Activated CD4-positive, alpha-beta T cell treated with anti-CD3 and anti-CD28 coated beads, Interleukin-2, amount 10 ng/mL, durations not matched to agents 24 days and 14 days (primary cell): ENCODE measurements around the gene TRMT2B. TPM values are rescaled to one million over a fixed set of nuclear protein-coding genes. Genes with fewer than 3 reads are reported as not detected.
"Not testable (repeated sequence)": the region's sequence is repeated elsewhere in the genome, so short reads cannot be mapped to it uniquely, and the experiment has no call there.

Experiments
- DNase-seq: peaks from one replicate; pipeline ENCODE4 v3.0.0; 2022
- H3K27ac Mint-ChIP-seq: one replicate; pipeline ENCODE4 v1.8.0; 2022; ENCODE audit warnings: mild to moderate bottlenecking, mixed read lengths
- H3K27me3 Mint-ChIP-seq: one replicate; pipeline ENCODE4 v1.8.0; 2022; ENCODE audit warnings: mixed read lengths
- H3K36me3 Mint-ChIP-seq: one replicate; pipeline ENCODE4 v1.8.0; 2022; ENCODE audit warnings: low read depth, mild to moderate bottlenecking, mixed read lengths
- H3K4me1 Mint-ChIP-seq: one replicate; pipeline ENCODE4 v1.8.0; 2021; ENCODE audit warnings: mixed read lengths
- H3K4me3 Mint-ChIP-seq: one replicate; pipeline ENCODE4 v1.8.0; 2022; ENCODE audit warnings: mild to moderate bottlenecking, moderate library complexity, mixed read lengths
- H3K9me3 Mint-ChIP-seq: one replicate; pipeline ENCODE4 v1.8.0; 2021; ENCODE audit warnings: mixed read lengths
- intact Hi-C: fragments of 100-400 bp; cut with micrococcal nuclease; formaldehyde crosslinking; loops from one replicate; pipeline ENCODE4 v1.15.1; 2023
- total RNA-seq: library from RNA; stranded (reverse); gene quantifications from 2 replicates; pipeline ENCODE4 v1.2.3, GENCODE V29; 2022

The TRMT2B gene
- total RNA-seq, 1 donor from 2014 or later: 19.7 TPM

- no peak for DNase-seq
- Mint-ChIP-seq H3K27ac (peak overlapping the region; percentile 97), H3K9me3 (no peaks in the 10 kb centered on the region), H3K27me3 (no peaks in the 10 kb centered on the region), H3K4me1 (peaks cover 12% of the 10 kb centered on the region), H3K4me3 (peak overlapping the region; percentile 92), H3K36me3 (peaks cover 12% of the 10 kb centered on the region)
- intact Hi-C loops: loop anchor here (5.0 to 10.0 kb wide), 2 partner anchors 219 to 294 kb away; partner anchors contain the start of gene TIMM8A
Measured at GRCh38 chrX:101051153-101051548, 760 bp downstream of the TRMT2B start.

- no peaks in the 10 kb centered on the region for H3K27me3 Mint-ChIP-seq
- no peak overlapping the region for H3K4me3 Mint-ChIP-seq
- DNase-seq: no peak
- intact Hi-C loops: no loop called here
- no peaks in the 10 kb centered on the region for H3K9me3 Mint-ChIP-seq
- no peaks in the 10 kb centered on the region for H3K4me1 Mint-ChIP-seq
- peaks cover 36% of the 10 kb centered on the region for H3K36me3 Mint-ChIP-seq
- H3K27ac Mint-ChIP-seq: no peak overlapping the region
Measured at GRCh38 chrX:101040197-101040596, 11.7 kb downstream of the TRMT2B start.

- no peak overlapping the region for H3K27ac Mint-ChIP-seq
- no peak overlapping the region for H3K4me3 Mint-ChIP-seq
- no peaks in the 10 kb centered on the region for H3K27me3 Mint-ChIP-seq
- DNase-seq: no peak
- no peaks in the 10 kb centered on the region for H3K9me3 Mint-ChIP-seq
- no peaks in the 10 kb centered on the region for H3K4me1 Mint-ChIP-seq
- peaks cover 29% of the 10 kb centered on the region for H3K36me3 Mint-ChIP-seq
- intact Hi-C loops: no loop called here
Measured at GRCh38 chrX:101037231-101037630, 14.7 kb downstream of the TRMT2B start.

GRCh38 chrX:101029665-101030064 is 22.2 kb downstream of the TRMT2B start:
- no peak overlapping the region for H3K27ac Mint-ChIP-seq
- H3K36me3 Mint-ChIP-seq: peaks cover 34% of the 10 kb centered on the region
- intact Hi-C loops: no loop called here
- no peaks in the 10 kb centered on the region for H3K9me3 Mint-ChIP-seq
- DNase-seq: no peak
- no peak overlapping the region for H3K4me3 Mint-ChIP-seq
- no peaks in the 10 kb centered on the region for H3K27me3 Mint-ChIP-seq
- H3K4me1 Mint-ChIP-seq: peaks cover 9% of the 10 kb centered on the region

DNA sequence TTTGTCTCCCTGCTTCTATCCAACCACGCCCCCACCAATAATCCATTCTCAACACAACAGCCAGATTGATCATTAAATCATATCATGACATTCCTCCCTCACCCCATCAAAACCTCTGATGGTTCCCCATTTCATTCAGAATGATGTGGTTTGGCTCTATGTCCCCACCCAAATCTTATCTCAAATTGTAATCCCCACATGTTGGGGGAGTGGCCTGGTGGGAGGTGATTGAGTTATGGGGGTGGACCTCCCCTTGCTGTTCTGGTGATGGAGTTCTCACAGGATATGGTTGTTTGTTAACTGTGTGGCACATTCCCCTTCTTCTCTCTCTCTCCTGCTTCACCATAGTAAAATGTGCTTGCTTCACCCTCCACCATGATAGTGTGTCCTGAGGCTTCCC is 23.3 kb downstream of the TRMT2B start:
- no peak for DNase-seq
- Mint-ChIP-seq H3K9me3 (no peaks in the 10 kb centered on the region), H3K4me3 (no peak overlapping the region), H3K27me3 (no peaks in the 10 kb centered on the region), H3K27ac (no peak overlapping the region), H3K36me3 (peaks cover 34% of the 10 kb centered on the region), H3K4me1 (peaks cover 9% of the 10 kb centered on the region)
- intact Hi-C loops: no loop called here

GRCh38 chrX:101025126-101025525 is 26.8 kb downstream of the TRMT2B start:
- Mint-ChIP-seq H3K9me3 (no peaks in the 10 kb centered on the region), H3K27me3 (no peaks in the 10 kb centered on the region), H3K4me3 (no peak overlapping the region), H3K4me1 (peaks cover 9% of the 10 kb centered on the region), H3K27ac (no peak overlapping the region), H3K36me3 (peaks cover 46% of the 10 kb centered on the region)
- DNase-seq: no peak
- intact Hi-C loops: no loop called here

GRCh38 chrX:101022020-101022419 is 29.9 kb downstream of the TRMT2B start:
- Mint-ChIP-seq H3K9me3 (no peaks in the 10 kb centered on the region), H3K4me1 (peaks cover 3% of the 10 kb centered on the region), H3K27me3 (no peaks in the 10 kb centered on the region), H3K36me3 (peaks cover 38% of the 10 kb centered on the region), H3K27ac (no peak overlapping the region), H3K4me3 (no peak overlapping the region)
- intact Hi-C loops: no loop called here
- no peak for DNase-seq

DNA sequence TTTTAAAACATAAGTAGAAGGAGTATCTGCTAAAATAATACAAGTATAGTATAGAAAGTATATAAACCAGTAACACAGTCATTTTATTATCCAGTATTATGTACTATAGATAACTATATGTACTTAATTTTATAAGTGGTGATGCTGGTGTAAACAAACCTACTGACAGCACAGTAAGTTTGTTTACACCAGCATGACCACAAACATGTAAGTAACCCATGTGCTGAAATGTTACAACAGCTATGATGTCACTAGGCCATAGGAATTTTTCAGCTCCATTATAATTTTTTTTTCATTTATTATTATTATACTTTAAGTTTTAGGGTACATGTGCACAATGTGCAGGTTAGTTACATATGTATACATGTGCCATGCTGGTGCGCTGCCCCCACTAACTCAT is 39.9 kb downstream of the TRMT2B start:
- H3K27me3 Mint-ChIP-seq, H3K27ac Mint-ChIP-seq, DNase-seq, H3K4me1 Mint-ChIP-seq, intact Hi-C loops, H3K9me3 Mint-ChIP-seq, H3K4me3 Mint-ChIP-seq: not testable (repeated sequence)
- H3K36me3 Mint-ChIP-seq: peaks cover 30% of the 10 kb centered on the region

GRCh38 chrX:101009090-101009489 is 42.8 kb downstream of the TRMT2B start:
- Mint-ChIP-seq H3K27me3 (no peaks in the 10 kb centered on the region), H3K4me1 (no peaks in the 10 kb centered on the region), H3K9me3 (no peaks in the 10 kb centered on the region), H3K27ac (no peak overlapping the region), H3K36me3 (peaks cover 30% of the 10 kb centered on the region), H3K4me3 (no peak overlapping the region)
- intact Hi-C loops: no loop called here
- no peak for DNase-seq

GRCh38 chrX:100999451-100999850 is 52.5 kb downstream of the TRMT2B start:
- H3K27ac Mint-ChIP-seq: no peak overlapping the region
- DNase-seq: no peak
- peaks cover 13% of the 10 kb centered on the region for H3K4me1 Mint-ChIP-seq
- intact Hi-C loops: loop anchor here (5.0 to 10.0 kb wide), 2 partner anchors 98 to 175 kb away; partner anchors contain the start of genes CENPI and CSTF2
- H3K27me3 Mint-ChIP-seq: no peaks in the 10 kb centered on the region
- peaks cover 7% of the 10 kb centered on the region for H3K36me3 Mint-ChIP-seq
- H3K4me3 Mint-ChIP-seq: no peak overlapping the region
- H3K9me3 Mint-ChIP-seq: no peaks in the 10 kb centered on the region

DNA sequence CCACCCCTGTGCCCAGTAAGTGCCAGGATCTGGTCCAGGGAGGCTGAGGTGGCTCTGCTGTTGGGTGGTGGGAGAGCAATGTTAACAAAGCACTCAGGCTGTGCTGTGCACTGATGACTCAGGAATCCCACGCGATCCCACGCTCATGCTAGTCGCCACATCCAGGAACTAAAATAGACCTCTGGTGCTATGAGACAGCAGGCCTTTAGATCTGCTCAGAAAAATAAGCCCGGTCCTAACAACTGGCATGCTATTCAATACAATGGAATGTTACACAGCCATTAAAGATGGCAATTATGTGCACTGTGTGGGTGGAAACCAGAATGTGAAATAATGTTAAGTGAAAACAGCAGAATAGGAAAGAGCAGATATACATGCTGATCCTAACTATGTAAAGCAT is 56.4 kb downstream of the TRMT2B start:
- Mint-ChIP-seq H3K36me3 (peaks cover 11% of the 10 kb centered on the region), H3K9me3 (no peaks in the 10 kb centered on the region), H3K27me3 (no peaks in the 10 kb centered on the region), H3K4me1 (peaks cover 17% of the 10 kb centered on the region), H3K27ac (peak overlapping the region; percentile 86), H3K4me3 (peak overlapping the region; percentile 55)
- intact Hi-C loops: loop anchor here (2.0 to 10.0 kb wide), 4 partner anchors 57 to 171 kb away; partner anchors contain the start of genes CENPI, CSTF2 and TRMT2B
- peak; percentile 55 for DNase-seq

GRCh38 chrX:100994352-100995281 is 57.3 kb downstream of the TRMT2B start:
- peak; percentile 57 for DNase-seq
- H3K27me3 Mint-ChIP-seq: no peaks in the 10 kb centered on the region
- peaks cover 12% of the 10 kb centered on the region for H3K36me3 Mint-ChIP-seq
- peak overlapping the region; percentile 86 for H3K27ac Mint-ChIP-seq
- peaks cover 17% of the 10 kb centered on the region for H3K4me1 Mint-ChIP-seq
- H3K4me3 Mint-ChIP-seq: peak overlapping the region; percentile 55
- intact Hi-C loops: loop anchor here (2.0 to 10.0 kb wide), 4 partner anchors 58 to 170 kb away; partner anchors contain the start of genes CENPI, CSTF2 and TRMT2B
- peaks cover 1% of the 10 kb centered on the region for H3K9me3 Mint-ChIP-seq

- H3K27ac Mint-ChIP-seq: no peak overlapping the region
- H3K4me1 Mint-ChIP-seq: peaks cover 10% of the 10 kb centered on the region
- peaks cover 11% of the 10 kb centered on the region for H3K36me3 Mint-ChIP-seq
Measured at GRCh38 chrX:100990139-100990538, 61.8 kb downstream of the TRMT2B start.

GRCh38 chrX:100984818-100985217 is 67.1 kb downstream of the TRMT2B start:
- intact Hi-C loops: no loop called here
- Mint-ChIP-seq H3K9me3 (peaks cover 3% of the 10 kb centered on the region), H3K4me3 (no peak overlapping the region), H3K27me3 (no peaks in the 10 kb centered on the region), H3K27ac (no peak overlapping the region), H3K36me3 (peaks cover 5% of the 10 kb centered on the region), H3K4me1 (no peaks in the 10 kb centered on the region)
- DNase-seq: no peak

More at GRCh38 chrX:100990139-100990538, 61.8 kb downstream of the TRMT2B start:
- intact Hi-C loops: loop anchor here (10.0 kb wide), 1 partner anchor 165 kb away; the partner anchor contains the start of gene CSTF2
- H3K4me3 Mint-ChIP-seq: no peak overlapping the region
- H3K27me3 Mint-ChIP-seq: no peaks in the 10 kb centered on the region
- peaks cover 3% of the 10 kb centered on the region for H3K9me3 Mint-ChIP-seq
- no peak for DNase-seq
